ENCODE measurements around the gene CDC42EP4. TPM values are rescaled to one million over a fixed set of nuclear protein-coding genes. Genes with fewer than 3 reads are reported as not detected.

The CDC42EP4 gene
- total RNA-seq, 4 donors from 2014 or later = 54.9 to 75.6 (median 69.6) TPM

- no peak for DNase-seq
- no peak for TF ChIP-seq POLR2AphosphoS5 (IDR thresholded peaks at IDR 0.05)
- no peak for TF ChIP-seq POLR2A (IDR thresholded peaks at IDR 0.05)
- H3K27me3 ChIP-seq = no peaks in the 10 kb centered on the region
- in situ Hi-C loops (cut with MboI; ENCODE audit: low pct_ligation_motif_present in 1 of 4, low pct_unique_long_range_greater_than_20kb in 1 of 4, low sequenced_read_pairs in 3 of 4) = no loop called here
- WGBS, 2 donors (ENCODE audit: low coverage in 1 of 2) = 80 to 100% methylated on average over 1 to 12 of the region's 15 CpGs
- H3K4me1 ChIP-seq = peaks cover 48 to 69% (median 52%) of the 10 kb centered on the region in 4 donors
- no peak overlapping the region for H3K4me3 ChIP-seq
- H3K27ac ChIP-seq = peak overlapping the region; percentile 83 to 90 (median 86)
- H3K9me3 ChIP-seq = no peaks in the 10 kb centered on the region
- intact Hi-C loops (cut with DNase I; ENCODE audit: low total_unique reads) = no loop called here
- peaks cover 0 to 16% (median 7%) of the 10 kb centered on the region in 4 donors for H3K36me3 ChIP-seq
Observed at GRCh38 chr17:73285603-73285908, 26.2 kb downstream of the CDC42EP4 start.

- no peak overlapping the region for H3K4me3 ChIP-seq
- DNase-seq = no peak
- intact Hi-C loops (cut with DNase I; ENCODE audit: low total_unique reads) (no loop called here), in situ Hi-C loops (cut with MboI; ENCODE audit: low pct_ligation_motif_present in 1 of 4, low pct_unique_long_range_greater_than_20kb in 1 of 4, low sequenced_read_pairs in 3 of 4) (no loop called here)
- H3K9me3 ChIP-seq = no peaks in the 10 kb centered on the region
- peaks cover 44 to 69% (median 47%) of the 10 kb centered on the region in 4 donors for H3K4me1 ChIP-seq
- peak overlapping the region; percentile 83 to 90 (median 86) for H3K27ac ChIP-seq
- WGBS, 2 donors (ENCODE audit: low coverage in 1 of 2) = 76% methylated on average over 19 of the region's 20 CpGs; no CpG with 5 or more reads in 1 of the 2 donors
- H3K27me3 ChIP-seq = no peaks in the 10 kb centered on the region
- TF ChIP-seq EP300 (IDR thresholded peaks at IDR 0.05; ENCODE audit: low read depth) = no peak
- H3K36me3 ChIP-seq = peaks cover 0 to 16% (median 7%) of the 10 kb centered on the region in 4 donors
Observed at GRCh38 chr17:73284906-73285602, 26.7 kb downstream of the CDC42EP4 start.

GRCh38 chr17:73284354-73284753 lies 27.4 kb downstream of the CDC42EP4 start:
- Histone ChIP-seq H3K9me3 (no peaks in the 10 kb centered on the region), H3K27ac (peak overlapping the region; percentile 83 to 90 (median 86)), H3K4me1 (peaks cover 44 to 69% (median 47%) of the 10 kb centered on the region in 4 donors), H3K27me3 (no peaks in the 10 kb centered on the region), H3K36me3 (peaks cover 0 to 16% (median 7%) of the 10 kb centered on the region in 4 donors), H3K4me3 (no peak overlapping the region)
- DNase-seq = no peak
- intact Hi-C loops (cut with DNase I; ENCODE audit: low total_unique reads) = no loop called here
- 77 to 79% methylated on average over 8 of the region's 8 CpGs for WGBS, 2 donors (ENCODE audit: low coverage in 1 of 2)
- in situ Hi-C loops (cut with MboI; ENCODE audit: low pct_ligation_motif_present in 1 of 4, low pct_unique_long_range_greater_than_20kb in 1 of 4, low sequenced_read_pairs in 3 of 4) = no loop called here
- TF ChIP-seq POLR2A (IDR thresholded peaks at IDR 0.05) (no peak), POLR2AphosphoS5 (IDR thresholded peaks at IDR 0.05) (no peak), EP300 (IDR thresholded peaks at IDR 0.05; ENCODE audit: low read depth) (no peak), CTCF (IDR thresholded peaks at IDR 0.05) (no peak)

- no peak for DNase-seq
- in situ Hi-C loops (cut with MboI; ENCODE audit: low pct_ligation_motif_present in 1 of 4, low pct_unique_long_range_greater_than_20kb in 1 of 4, low sequenced_read_pairs in 3 of 4) (no loop called here), intact Hi-C loops (cut with DNase I; ENCODE audit: low total_unique reads) (no loop called here)
- no peak for TF ChIP-seq EP300 (IDR thresholded peaks at IDR 0.05; ENCODE audit: low read depth)
- TF ChIP-seq POLR2A (IDR thresholded peaks at IDR 0.05) = no peak
- Histone ChIP-seq H3K27me3 (no peaks in the 10 kb centered on the region), H3K4me3 (no peak overlapping the region), H3K27ac (peak overlapping the region; percentile 83 to 90 (median 86)), H3K9me3 (no peaks in the 10 kb centered on the region), H3K4me1 (peaks cover 44 to 69% (median 46%) of the 10 kb centered on the region in 4 donors), H3K36me3 (peaks cover 0 to 16% (median 7%) of the 10 kb centered on the region in 4 donors)
- 44 to 61% methylated on average over 4 to 10 of the region's 10 CpGs for WGBS, 2 donors (ENCODE audit: low coverage in 1 of 2)
Observed at GRCh38 chr17:73283841-73284282, 27.9 kb downstream of the CDC42EP4 start.

- WGBS, 2 donors (ENCODE audit: low coverage in 1 of 2) = 87 to 100% methylated on average over 1 to 5 of the region's 5 CpGs
- H3K36me3 ChIP-seq = peaks cover 0 to 16% (median 7%) of the 10 kb centered on the region in 4 donors
- peak overlapping the region; percentile 83 to 90 (median 86) for H3K27ac ChIP-seq
- in situ Hi-C loops (cut with MboI; ENCODE audit: low pct_ligation_motif_present in 1 of 4, low pct_unique_long_range_greater_than_20kb in 1 of 4, low sequenced_read_pairs in 3 of 4) = no loop called here
- no peaks in the 10 kb centered on the region for H3K27me3 ChIP-seq
- DNase-seq = no peak
- no peaks in the 10 kb centered on the region for H3K9me3 ChIP-seq
- TF ChIP-seq POLR2AphosphoS5 (IDR thresholded peaks at IDR 0.05) (no peak), EP300 (IDR thresholded peaks at IDR 0.05; ENCODE audit: low read depth) (no peak), CTCF (IDR thresholded peaks at IDR 0.05) (no peak), POLR2A (IDR thresholded peaks at IDR 0.05) (no peak)
- peaks cover 44 to 69% (median 46%) of the 10 kb centered on the region in 4 donors for H3K4me1 ChIP-seq
- intact Hi-C loops (cut with DNase I; ENCODE audit: low total_unique reads) = no loop called here
- H3K4me3 ChIP-seq = no peak overlapping the region
Observed at GRCh38 chr17:73283250-73283649, 28.6 kb downstream of the CDC42EP4 start.
